ENCODE data around the gene TREX2. TPM values are rescaled to one million over a fixed set of nuclear protein-coding genes. Genes with fewer than 3 reads are reported as not detected.

The TREX2 gene
- total RNA-seq, 1 donor from 2014 or later, result not detected

- peak within 1 kb of the TSS; percentile 76 for H3K4me3 ChIP-seq
- peaks cover 28% of the 10 kb centered on the region for H3K4me1 ChIP-seq
- no peaks in the 10 kb centered on the region for H3K27me3 ChIP-seq (ENCODE audit: low read depth)
- H3K27ac ChIP-seq (replicated peaks), result peak within 1 kb of the TSS; percentile 84
- no peaks in the 10 kb centered on the region for H3K9me3 ChIP-seq (replicated peaks)
- no peaks in the 10 kb centered on the region for H3K36me3 ChIP-seq
- peak; percentile 74 for TF ChIP-seq CTCF (IDR thresholded peaks at IDR 0.05; ENCODE audit: borderline replicate concordance)
- intact Hi-C loops (cut with micrococcal nuclease), result no loop called here
- DNase-seq, result peak; percentile 86
These were observed 24.8 kb upstream of the TREX2 start, which contains the start of gene HAUS7 for GRCh38 chrX:153470411-153471363. TSS of gene HAUS7 (minus strand) at chrX:153470576. CDS start at chrX:153470557, 19 bp downstream.

GRCh38 chrX:153469811-153470410 is 24.1 kb upstream of the TREX2 start:
- Histone ChIP-seq H3K27ac (replicated peaks) (peak overlapping the region; percentile 84), H3K27me3 (ENCODE audit: low read depth) (no peaks in the 10 kb centered on the region), H3K4me3 (peak overlapping the region; percentile 76), H3K36me3 (no peaks in the 10 kb centered on the region), H3K4me1 (peaks cover 22% of the 10 kb centered on the region), H3K9me3 (replicated peaks) (no peaks in the 10 kb centered on the region)
- TF ChIP-seq CTCF (IDR thresholded peaks at IDR 0.05; ENCODE audit: borderline replicate concordance), result peak; percentile 18
- intact Hi-C loops (cut with micrococcal nuclease), result no loop called here
- DNase-seq, result no peak

- Histone ChIP-seq H3K27me3 (ENCODE audit: low read depth) (no peaks in the 10 kb centered on the region), H3K4me1 (peaks cover 18% of the 10 kb centered on the region), H3K4me3 (no peak overlapping the region), H3K9me3 (replicated peaks) (no peaks in the 10 kb centered on the region), H3K36me3 (no peaks in the 10 kb centered on the region), H3K27ac (replicated peaks) (peak overlapping the region; percentile 23)
- intact Hi-C loops (cut with micrococcal nuclease), result no loop called here
- DNase-seq, result peak; percentile 42
- no peak for TF ChIP-seq CTCF (IDR thresholded peaks at IDR 0.05; ENCODE audit: borderline replicate concordance)
These were observed 22.2 kb upstream of the TREX2 start for GRCh38 chrX:153468008-153468580.

GRCh38 chrX:153465691-153466380 is 20.0 kb upstream of the TREX2 start:
- intact Hi-C loops (cut with micrococcal nuclease), result no loop called here
- H3K9me3 ChIP-seq (replicated peaks), result no peaks in the 10 kb centered on the region

More at GRCh38 chrX:153465691-153466380, 20.0 kb upstream of the TREX2 start:
- DNase-seq, result no peak
- no peaks in the 10 kb centered on the region for H3K27me3 ChIP-seq (ENCODE audit: low read depth)
- no peak overlapping the region for H3K27ac ChIP-seq (replicated peaks)
- no peak overlapping the region for H3K4me3 ChIP-seq
- H3K4me1 ChIP-seq, result peaks cover 15% of the 10 kb centered on the region
- H3K36me3 ChIP-seq, result no peaks in the 10 kb centered on the region
- TF ChIP-seq CTCF (IDR thresholded peaks at IDR 0.05; ENCODE audit: borderline replicate concordance), result no peak
